SHP77 treated with DMSO at 0.1 percent for 48 hours (cell line): ENCODE data around the gene CGB7.
A peak's percentile ranks its signal among the peaks of the same experiment; 100 is the strongest.
"Not testable (repeated sequence)": the region's sequence is repeated elsewhere in the genome, so short reads cannot be mapped to it uniquely, and the experiment has no call there.

ENCODE experiments used
- DNase-seq: peaks from one replicate; lab custom pipeline; 2025; lab: John Stamatoyannopoulos, UW

The CGB7 gene

DNA sequence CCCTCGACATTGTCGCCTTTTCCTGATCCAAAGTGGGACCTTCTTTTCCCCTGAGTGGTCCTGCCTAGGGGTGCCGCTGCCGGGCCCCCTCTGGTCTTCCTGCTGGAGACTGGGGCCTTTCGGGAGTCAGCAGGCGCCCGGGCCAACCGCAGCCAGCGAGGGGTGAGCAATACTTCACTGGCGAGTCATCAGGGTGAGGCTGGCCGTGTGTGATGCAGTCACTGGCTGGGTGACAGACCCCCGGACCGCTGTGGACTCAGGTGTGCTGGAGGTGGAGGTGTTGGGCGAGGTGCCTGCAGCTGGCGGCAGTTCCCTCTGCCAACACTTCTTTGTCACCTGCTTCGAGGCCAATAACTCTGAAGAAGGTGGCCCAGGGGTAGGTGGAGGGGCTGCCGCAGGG, 15.4 kb downstream of the CGB7 start:
- no peak for DNase-seq

DNA sequence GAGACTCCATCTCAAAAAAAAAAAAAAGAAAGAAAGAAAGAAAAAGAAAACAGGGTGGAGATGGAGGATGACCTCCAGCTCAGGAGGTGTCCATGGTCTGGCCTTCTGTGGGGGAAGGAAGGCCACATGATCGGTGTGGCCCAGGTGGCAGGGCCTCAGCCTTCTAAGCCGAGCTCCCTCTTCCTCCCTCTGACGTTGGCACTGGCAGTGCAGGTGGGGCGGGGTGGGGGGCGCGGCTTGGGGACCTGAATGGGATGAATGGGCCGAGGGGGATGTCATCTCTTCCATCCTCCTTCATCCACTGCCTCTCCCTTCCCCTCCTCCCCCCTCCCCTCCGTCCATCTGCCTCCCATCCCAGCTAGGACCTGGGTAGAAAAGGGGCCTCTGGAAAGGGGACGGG, 17.8 kb downstream of the CGB7 start:
- DNase-seq = not testable (repeated sequence)

DNA sequence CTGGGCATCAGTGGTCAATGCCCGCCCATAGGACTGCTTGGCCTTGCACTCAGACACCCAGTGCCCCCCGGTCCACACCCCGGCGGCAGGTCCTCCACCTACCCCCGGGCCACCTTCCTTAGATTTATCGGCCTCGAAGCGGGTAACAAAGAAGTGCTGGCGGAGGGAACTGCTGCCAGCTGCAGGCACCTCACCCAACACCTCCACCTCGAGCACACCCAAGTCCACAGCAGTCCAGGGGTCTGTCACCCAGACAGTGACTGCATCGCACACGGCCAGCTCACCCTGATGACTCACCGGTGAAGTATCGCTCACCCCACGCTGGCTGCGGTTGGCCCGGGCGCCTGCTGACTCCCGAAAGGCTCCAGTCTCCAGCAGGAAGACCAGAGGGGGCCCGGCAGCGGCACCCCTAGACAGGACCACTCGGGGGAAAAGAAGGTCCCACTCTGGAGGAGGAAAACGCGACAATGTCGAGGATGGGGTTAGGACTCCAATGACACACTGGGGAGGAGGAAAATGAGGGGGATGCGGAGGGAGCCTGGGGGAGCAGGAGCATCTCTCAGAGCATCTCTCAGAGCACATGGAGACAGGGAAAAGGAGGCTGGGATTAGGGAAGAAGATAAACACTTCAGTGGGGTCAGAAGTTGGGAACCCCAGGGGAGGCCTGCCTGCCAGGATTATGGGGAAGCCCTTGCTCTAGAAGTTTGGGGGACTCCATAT, 18.8 kb downstream of the CGB7 start:
- DNase-seq = not testable (repeated sequence)

DNA sequence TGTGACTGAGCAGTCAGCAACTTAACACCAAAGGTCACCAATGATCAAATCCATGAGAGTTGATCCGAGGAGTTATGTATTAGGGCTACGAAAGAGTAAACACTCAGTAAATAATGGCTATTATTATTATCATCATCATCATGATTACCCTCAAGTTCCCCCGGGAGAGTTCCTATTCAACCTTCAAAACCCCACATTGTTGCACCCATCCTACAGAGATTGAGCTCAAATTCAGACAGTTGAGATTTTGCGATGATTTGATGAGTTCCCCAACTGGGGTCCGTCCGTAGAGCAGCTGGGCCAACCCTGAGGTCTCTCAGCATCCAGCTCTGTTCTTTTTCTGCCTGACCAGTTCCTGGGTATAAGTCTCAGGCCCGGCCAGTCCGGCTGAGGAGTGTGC, 19.4 kb downstream of the CGB7 start:
- DNase-seq = not testable (repeated sequence)

DNA sequence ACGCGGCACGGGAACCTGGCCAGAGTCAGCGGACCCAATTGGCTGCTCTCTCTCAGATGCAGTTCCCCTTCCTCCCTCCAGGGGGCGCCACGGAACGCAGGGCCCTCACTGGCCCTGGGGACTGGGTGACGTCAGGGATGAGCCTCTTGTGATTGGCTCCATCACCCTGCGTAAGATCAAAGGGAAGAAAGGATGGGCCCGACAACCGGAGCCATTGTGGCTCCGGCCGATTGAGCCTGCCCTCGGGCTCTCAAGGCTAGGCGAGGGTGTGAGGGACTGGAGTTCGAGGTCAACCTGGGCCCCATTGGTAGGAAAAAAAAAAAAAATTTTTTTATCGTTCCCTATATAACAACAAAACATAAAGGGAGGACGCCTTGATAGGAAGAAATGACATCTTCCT, 20.7 kb downstream of the CGB7 start, which contains the start of gene CGB1:
TSS of gene CGB1 (minus strand) at position 81 of the 400 bp plus-strand sequence. CDS start 184 bp downstream, outside the sequence.
- peak; percentile 73 for DNase-seq

DNA sequence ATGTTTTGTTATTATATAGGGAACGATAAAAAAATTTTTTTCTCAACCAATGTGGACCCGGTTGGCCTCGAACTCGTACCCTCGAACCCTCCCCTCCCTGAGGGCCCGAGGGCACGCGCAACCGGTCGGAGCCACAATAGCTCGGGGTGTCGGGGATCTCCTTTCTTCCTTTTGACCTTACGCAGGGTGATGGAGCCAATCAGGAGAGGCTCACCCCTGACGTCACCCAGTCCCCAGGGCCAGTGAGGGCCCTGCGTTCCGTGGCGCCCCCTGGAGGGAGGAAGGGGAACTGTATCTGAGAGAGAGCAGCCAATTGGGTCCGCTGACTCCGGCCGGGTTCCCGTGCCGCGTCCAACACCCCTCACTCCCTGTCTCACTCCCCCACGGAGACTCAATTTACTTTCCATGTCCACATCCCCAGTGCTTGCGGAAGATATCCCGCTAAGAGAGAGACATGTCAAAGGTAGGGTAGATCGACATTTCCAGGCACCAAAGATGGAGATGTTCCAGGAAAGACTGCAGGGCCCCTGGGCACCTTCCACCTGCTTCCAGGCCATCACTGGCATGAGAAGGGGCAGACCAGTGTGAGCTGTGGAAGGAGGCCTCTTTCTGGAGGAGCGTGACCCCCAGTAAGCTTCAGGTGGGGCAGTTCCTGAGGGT, 25.8 kb downstream of the CGB7 start, which contains the start of gene CGB2:
TSS of gene CGB2 (plus strand) at position 249 of the 660 bp plus-strand sequence. CDS start at position 455, 206 bp downstream.
- DNase-seq = peak; percentile 68

DNA sequence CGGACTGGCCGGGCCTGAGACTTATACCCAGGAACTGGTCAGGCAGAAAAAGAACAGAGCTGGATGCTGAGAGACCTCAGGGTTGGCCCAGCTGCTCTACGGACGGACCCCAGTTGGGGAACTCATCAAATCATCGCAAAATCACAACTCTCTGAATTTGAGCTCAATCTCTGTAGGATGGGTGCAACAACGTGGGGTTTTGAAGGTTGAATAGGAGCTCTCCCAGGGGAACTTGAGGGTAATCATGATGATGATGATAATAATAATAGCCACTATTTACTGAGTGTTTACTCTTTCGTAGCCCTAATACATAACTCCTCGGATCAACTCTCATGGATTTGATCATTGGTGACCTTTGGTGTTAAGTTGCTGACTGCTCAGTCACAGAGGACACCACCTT, 27.2 kb downstream of the CGB7 start:
- DNase-seq = not testable (repeated sequence)

DNA sequence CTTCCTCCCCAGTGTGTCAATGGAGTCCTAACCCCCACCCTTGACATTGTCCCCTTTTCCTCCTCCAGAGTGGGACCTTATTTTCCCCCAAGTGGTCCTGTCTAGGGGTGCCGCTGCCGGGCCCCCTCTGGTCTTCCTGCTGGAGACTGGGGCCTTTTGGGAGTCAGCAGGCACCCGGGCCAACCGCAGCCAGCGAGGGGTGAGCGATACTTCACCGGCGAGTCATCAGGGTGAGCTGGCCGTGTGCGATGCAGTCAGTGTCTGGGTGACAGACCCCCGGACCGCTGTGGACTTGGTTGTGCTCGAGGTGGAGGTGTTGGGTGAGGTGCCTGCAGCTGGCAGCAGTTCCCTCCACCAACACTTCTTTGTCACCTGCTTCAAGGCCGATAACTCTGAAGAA, 27.8 kb downstream of the CGB7 start:
- DNase-seq = not testable (repeated sequence)

DNA sequence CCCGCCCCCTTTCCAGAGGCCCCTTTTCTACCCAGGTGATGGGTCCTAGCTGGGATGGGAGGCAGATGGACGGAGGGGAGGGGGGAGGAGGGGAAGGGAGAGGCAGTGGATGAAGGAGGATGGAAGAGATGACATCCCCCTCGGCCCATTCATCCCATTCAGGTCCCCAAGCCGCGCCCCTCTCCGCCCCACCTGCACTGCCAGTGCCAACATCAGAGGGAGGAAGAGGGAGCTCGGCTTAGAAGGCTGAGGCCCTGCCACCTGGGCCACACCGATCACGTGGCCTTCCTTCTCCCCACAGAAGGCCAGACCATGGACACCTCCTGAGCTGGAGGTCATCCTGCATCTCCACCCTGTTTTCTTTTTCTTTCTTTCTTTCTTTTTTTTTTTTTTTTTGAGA, 28.9 kb downstream of the CGB7 start:
- DNase-seq = not testable (repeated sequence)

DNA sequence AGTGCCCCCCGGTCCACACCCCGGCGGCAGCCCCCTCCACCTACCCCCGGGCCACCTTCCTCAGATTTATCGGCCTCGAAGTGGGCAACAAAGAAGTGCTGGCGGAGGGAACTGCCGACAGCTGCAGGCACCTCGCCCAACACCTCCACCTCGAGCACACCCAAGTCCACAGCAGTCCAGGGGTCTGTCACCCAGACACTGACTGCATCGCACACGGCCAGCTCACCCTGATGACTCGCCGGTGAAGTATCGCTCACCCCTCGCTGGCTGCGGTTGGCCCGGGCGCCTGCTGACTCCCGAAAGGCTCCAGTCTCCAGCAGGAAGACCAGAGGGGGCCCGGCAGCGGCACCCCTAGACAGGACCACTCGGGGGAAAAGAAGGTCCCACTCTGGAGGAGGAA, 31.9 kb downstream of the CGB7 start:
- not testable (repeated sequence) for DNase-seq

DNA sequence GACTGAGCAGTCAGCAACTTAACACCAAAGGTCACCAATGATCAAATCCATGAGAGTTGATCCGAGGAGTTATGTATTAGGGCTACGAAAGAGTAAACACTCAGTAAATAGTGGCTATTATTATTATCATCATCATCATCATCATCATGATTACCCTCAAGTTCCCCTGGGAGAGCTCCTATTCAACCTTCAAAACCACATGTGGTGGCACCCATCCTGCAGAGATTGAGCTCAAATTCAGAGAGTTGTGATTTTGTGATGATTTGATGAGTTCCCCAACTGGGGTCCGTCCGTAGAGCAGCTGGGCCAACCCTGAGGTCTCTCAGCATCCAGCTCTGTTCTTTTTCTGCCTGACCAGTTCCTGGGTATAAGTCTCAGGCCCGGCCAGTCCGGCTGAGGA, 32.5 kb downstream of the CGB7 start:
- DNase-seq = not testable (repeated sequence)

DNA sequence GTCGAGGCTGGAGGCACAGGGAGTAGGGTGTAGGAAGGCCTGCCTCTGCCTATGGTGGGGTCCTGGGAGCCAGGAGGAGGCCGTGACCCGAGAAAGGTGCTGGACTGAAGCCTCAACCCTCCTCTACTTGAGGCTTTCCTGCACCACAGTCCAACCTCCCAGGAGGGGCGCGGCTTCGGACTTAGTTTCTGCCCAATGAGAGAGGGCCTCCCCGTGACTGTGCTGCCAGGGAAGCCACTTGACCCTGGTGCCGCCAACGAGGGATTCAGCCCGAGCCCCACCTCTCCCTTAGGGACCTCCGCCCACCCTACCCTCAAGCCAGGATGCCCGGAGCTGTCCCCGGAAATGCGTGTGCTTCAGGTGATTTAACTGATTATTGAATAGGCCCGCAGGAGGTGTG, 33.3 kb downstream of the CGB7 start, which contains the start of gene CGB3:
TSS of gene CGB3 (minus strand) at position 101 of the 400 bp plus-strand sequence. CDS start 362 bp downstream, outside the sequence.
- DNase-seq = not testable (repeated sequence)

DNA sequence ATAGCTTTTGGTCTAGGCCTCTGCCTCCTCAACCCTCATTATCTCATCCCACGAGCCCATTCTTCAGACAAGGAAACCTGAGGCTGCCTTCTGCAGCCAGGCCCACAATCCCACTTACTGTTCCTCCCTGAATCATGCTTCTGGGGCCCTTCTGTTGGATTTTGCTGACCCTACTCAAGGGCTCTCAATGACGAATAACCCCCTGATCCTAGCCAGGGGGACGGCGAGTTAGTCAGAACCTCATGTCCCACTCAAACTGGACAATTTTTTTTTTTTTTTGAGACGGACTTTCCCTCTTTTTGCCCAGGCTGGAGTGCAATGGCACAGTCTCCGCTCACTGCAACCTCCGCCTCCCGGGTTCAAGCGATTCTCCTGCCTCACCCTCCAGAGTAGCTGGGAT, 35.4 kb downstream of the CGB7 start:
- no peak for DNase-seq

DNA sequence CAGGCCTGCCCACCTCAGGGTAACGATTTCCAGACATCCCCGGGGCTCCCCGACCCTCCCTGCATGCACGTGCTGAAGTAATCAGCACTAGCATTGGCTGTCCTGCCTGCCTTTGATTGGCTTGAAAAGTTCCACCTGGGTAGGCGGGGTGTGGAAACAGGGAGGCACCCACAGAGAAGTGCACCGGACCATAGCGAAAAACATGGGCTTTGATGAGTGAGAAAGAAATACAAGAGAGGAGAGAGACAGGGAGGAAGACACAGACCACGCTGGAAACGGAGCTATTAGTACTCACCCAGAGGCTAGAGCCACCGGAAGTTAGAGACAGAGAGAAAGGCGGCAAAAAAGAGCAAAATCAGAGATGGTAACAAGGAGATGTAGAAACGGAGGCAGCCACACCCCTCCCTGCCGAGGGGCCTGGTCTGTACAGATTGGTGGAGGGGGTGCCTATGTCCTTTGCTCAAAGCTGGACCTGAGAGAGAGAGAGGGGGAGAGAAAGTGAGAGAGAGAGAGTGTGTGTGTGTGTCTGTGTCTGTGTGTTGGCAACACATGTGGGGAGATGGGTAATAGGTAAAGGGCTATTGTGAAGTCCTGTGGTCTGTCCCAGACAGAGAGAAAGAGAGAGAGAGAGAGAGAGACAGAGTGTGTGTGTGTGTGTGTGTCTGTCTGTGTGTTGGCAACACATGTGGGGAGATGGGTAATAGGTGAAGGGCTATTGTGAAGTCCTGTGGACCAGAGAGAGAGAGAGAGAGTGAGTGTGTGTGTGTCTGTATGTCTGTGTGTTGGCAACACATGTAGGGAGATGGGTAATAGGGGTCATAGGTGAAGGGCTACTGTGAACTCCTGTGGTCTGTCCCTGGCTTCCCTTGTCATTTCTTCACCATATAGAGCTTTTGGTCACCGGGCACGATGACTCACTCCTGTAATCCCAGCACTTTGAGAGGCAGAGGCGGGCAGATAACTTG, 36.3 kb downstream of the CGB7 start:
- DNase-seq = no peak

DNA sequence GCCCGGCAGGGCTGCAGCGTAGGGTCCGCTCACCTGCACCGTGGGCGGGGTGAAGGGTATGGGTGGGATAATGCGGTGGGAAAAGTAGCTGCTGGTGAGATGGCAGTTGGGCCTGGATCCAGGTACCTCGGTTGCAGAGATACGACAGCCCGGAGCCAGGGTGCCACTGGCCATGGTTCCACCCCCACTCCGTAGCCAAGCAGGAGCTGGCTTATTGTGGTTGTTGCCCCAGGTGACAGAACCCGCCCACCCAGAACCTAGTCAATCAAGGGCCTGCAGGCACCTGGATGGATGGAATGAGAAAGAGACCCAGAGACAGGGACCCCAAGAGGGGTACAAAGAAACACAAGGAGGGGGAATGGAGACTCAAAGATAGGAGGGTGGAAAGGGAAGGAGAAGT, 37.2 kb downstream of the CGB7 start:
- DNase-seq = no peak

DNA sequence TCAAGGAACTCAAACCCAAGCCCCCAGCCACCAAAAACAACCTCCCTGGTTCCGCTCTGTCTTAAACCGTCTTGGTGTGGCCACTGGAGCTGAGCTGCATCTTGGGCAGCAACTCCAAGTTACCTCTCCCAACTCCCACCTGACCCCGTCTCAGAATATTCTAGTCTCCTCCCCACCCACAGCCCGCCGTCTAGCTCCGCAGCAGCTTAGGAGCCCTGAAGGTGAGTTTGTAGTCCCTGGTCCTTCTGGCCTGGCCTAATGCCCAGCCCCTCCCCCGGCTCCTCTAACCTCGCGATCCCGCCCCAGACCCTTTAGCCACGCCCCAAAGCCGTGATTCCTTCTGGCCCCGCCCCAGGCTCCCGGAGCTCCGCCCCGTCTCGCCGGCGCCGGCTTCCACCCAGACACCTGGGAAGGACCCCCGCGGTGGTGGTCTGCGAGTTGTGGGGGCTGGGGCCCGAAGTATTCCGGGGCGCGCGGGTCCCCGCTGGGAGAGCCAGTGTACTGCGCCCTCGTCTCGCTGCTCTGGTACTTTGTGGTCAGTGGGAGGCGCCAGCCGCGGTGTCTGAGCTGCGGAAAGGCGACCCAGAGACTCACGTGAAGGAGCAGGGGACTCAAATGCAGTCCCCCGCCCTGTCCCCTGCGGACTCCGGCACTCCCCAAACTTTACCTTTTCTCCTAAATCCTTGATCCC, 38.2 kb downstream of the CGB7 start:
- peak; percentile 31 for DNase-seq

DNA sequence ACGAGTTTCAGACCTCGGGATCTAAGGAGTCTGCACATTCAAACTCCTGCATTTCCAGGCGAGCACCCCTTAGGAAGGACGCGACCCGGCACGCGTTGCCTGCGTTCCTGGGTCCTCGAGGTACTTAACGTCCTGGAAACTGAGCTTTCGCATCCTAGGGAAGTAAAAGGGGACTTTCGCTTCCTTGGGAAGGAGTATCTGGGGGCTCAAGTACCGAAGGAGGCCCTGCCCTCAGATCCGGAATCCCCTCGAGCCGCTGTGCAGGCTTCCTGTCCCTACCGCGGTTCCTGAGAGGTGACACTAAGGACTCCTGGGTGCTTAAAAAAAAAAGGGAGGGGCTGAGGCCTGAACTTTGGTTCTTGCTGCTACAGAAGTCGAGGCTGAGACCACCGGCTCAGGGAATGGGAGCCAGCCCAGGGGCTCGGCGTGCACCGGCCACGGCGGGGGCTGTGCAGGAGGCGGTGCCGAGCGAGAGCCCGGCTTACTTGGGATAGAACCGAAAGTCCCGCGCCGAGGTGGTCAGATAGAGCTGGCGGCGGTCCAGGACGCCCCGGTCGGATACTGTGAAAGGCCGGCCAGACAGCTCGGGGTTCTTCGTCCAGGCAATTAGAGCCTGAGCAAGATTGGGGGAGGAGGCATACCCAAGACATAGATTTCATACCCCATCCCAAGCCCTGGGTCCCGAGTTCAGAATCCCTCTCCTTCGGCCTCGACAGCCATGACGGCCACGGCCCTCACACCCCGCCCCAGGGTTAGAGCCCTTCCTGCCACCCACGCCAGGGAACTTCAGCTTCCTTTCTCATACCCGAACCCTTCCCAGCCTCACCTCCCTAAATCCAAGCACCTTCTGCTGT, 38.9 kb downstream of the CGB7 start:
- DNase-seq = not testable (repeated sequence)

DNA sequence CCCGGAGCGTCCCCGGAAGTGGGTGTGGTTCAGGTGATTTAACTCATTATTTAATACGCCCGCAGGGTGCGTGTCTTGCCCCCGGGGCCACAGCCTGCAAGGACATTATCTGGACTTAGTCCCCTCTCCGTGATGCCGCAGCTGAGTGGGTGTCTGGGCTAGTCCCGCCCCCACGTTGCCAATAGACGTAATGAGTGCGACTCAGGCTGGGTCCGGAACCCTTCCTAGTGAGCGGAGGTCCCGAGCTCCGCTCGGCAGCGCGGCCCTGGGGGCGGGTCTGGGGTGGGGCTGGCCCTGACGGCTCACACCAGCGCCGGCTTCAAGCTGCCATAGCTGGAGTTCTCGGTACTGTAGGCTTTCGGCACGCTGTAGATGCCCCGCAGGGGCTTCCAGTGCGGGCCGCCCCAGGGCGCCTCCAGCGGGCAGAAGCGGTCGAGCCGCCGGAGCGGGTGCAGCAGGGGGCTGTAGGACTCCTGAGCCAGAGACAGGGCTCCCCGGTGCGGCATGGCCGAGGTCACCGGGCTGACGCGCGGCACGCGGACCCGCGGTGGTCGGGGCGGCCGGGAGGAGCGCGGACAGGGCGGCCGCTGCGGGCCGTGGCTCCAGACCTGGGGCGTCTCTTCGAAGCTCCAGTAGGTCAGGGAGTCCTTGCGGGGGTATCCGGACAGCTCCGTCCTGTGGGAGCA, 39.7 kb downstream of the CGB7 start:
- DNase-seq = peak; percentile 50

DNA sequence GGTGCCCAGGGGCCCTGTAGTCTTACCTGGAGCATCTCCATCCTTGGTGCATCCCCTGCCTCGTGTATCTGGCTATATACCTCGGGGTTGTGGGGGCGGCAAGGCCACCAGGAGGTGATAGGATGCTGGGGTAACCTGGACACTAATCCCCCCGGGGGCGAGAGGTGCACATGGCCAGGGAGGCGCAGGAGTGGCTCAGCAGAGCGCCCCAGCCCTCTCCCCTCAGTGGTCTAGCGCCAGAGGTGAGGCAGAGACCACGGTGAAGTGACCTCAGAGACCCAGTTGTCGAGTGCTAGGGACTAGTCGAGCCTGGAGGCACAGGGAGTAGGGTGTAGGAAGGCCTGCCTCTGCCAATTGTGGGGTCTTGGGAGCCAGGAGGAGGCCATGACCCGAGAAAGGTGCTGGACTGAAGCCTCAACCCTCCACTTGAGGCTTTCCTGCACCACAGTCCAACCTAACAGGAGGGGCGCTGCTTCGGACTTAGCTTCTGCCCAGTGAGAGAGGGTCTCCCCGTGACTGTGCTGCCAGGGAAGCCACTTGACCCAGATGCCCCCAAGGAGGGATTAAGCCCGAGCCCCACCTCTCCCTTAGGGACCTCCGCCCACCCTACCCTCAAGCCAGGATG, 40.4 kb downstream of the CGB7 start, which contains the start of gene LHB:
TSS of gene LHB (minus strand) at position 51 of the 625 bp plus-strand sequence. CDS start at position 41, 10 bp downstream.
- no peak for DNase-seq
